IMR-90 (cell line): Measurements from ENCODE around the gene BLVRA.

Experiments used
- BHLHE40 ChIP-seq: fragments of 150-350 bp; IDR thresholded peaks from 2 replicates; pipeline ENCODE4 v1.6.1; 2016; ENCODE audit warnings: mild to moderate bottlenecking, low read depth, low read length
- CHD1 ChIP-seq: IDR thresholded peaks from 2 replicates; pipeline ENCODE4 v1.6.1; 2012; ENCODE audit warnings: low read depth, low read length, improper control_type of control experiment
- CTCF ChIP-seq: conservative IDR thresholded peaks from 2 replicates; pipeline ENCODE4 v1.5.1; 2012; ENCODE audit warnings: mild to moderate bottlenecking, low read depth, low read length, improper control_type of control experiment
- FOS ChIP-seq: fragments of 150-350 bp; IDR thresholded peaks from 2 replicates; pipeline ENCODE4 v1.6.1; 2016; ENCODE audit warnings: low read depth, low read length
- MAZ ChIP-seq: IDR thresholded peaks from 2 replicates; pipeline ENCODE4 v1.6.1; 2012; ENCODE audit warnings: low read depth, mild to moderate bottlenecking, low read length, improper control_type of control experiment, moderate library complexity, borderline replicate concordance
- MXI1 ChIP-seq: IDR thresholded peaks from 2 replicates; pipeline ENCODE4 v1.6.1; 2012; ENCODE audit warnings: low read depth, mild to moderate bottlenecking, low read length, moderate library complexity, borderline replicate concordance
- POLR2A ChIP-seq: IDR thresholded peaks from 2 replicates; pipeline ENCODE4 v1.6.1; 2012; ENCODE audit warnings: mild to moderate bottlenecking, low read depth, low read length
- RAD21 ChIP-seq: IDR thresholded peaks from 2 replicates; pipeline ENCODE4 v1.6.1; 2012; ENCODE audit warnings: low read length, improper control_type of control experiment
- RCOR1 ChIP-seq: IDR thresholded peaks from 2 replicates; pipeline ENCODE4 v1.6.1; 2012; ENCODE audit warnings: mild to moderate bottlenecking, low read length, improper control_type of control experiment; ENCODE audit not compliant: insufficient replicate concordance
- RFX5 ChIP-seq: IDR thresholded peaks from 2 replicates; pipeline ENCODE4 v1.8.0; 2012; ENCODE audit warnings: low read depth, mild to moderate bottlenecking, low read length, moderate library complexity
- SMC3 ChIP-seq: fragments of 150-350 bp; IDR thresholded peaks from 2 replicates; pipeline ENCODE4 v1.6.1; 2016; ENCODE audit warnings: low read depth, mild to moderate bottlenecking, antibody characterized with exemption, low read length, moderate library complexity
- TF ChIP-seq, protein P1 (sequence below): fragments of 150-350 bp; IDR thresholded peaks from 2 replicates; pipeline ENCODE4 v1.6.1; 2016; ENCODE audit warnings: low read depth, mild to moderate bottlenecking, low read length, moderate library complexity, borderline replicate concordance
- TF ChIP-seq, protein P2 (sequence below): fragments of 150-350 bp; IDR thresholded peaks from 2 replicates; pipeline ENCODE4 v1.6.1; 2017; ENCODE audit warnings: mild to moderate bottlenecking, antibody characterized with exemption, low read length, low read depth

GRCh38 chr7:43803865-43804264, 45.4 kb downstream of the BLVRA start:
- TF ChIP-seq CTCF (no peak), BHLHE40 (no peak), POLR2A (no peak), RCOR1 (no peak), FOS (no peak), RFX5 (no peak), MXI1 (no peak), RAD21 (no peak), SMC3 (no peak), MAZ (no peak), CHD1 (no peak)
- TF ChIP-seq, protein P1, sequence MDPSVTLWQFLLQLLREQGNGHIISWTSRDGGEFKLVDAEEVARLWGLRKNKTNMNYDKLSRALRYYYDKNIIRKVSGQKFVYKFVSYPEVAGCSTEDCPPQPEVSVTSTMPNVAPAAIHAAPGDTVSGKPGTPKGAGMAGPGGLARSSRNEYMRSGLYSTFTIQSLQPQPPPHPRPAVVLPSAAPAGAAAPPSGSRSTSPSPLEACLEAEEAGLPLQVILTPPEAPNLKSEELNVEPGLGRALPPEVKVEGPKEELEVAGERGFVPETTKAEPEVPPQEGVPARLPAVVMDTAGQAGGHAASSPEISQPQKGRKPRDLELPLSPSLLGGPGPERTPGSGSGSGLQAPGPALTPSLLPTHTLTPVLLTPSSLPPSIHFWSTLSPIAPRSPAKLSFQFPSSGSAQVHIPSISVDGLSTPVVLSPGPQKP, result no peak
- TF ChIP-seq, protein P2, sequence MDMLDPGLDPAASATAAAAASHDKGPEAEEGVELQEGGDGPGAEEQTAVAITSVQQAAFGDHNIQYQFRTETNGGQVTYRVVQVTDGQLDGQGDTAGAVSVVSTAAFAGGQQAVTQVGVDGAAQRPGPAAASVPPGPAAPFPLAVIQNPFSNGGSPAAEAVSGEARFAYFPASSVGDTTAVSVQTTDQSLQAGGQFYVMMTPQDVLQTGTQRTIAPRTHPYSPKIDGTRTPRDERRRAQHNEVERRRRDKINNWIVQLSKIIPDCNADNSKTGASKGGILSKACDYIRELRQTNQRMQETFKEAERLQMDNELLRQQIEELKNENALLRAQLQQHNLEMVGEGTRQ, result no peak
